ENCODE results near the gene MAP3K21.

DNA sequence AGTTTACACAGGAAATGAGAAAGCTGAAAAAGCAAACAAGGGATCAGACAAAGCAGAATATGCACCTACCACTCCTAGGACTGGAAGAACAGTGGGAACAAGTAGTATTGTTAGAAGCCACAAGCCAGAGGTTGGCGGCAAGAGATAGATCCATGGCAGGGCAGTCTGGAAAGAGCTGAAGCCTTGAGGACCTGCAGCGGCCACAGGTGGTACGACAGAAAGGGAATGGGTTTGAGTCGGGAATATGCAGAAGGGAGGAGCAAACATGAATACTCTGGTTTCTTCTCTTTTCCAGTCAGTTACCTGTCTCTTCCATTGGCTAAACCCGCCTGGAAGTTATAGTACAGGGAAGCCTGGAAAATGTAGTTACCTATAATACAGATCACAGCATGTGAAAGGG is 28.1 kb upstream of the MAP3K21 start:
- TF ChIP-seq, protein P1, sequence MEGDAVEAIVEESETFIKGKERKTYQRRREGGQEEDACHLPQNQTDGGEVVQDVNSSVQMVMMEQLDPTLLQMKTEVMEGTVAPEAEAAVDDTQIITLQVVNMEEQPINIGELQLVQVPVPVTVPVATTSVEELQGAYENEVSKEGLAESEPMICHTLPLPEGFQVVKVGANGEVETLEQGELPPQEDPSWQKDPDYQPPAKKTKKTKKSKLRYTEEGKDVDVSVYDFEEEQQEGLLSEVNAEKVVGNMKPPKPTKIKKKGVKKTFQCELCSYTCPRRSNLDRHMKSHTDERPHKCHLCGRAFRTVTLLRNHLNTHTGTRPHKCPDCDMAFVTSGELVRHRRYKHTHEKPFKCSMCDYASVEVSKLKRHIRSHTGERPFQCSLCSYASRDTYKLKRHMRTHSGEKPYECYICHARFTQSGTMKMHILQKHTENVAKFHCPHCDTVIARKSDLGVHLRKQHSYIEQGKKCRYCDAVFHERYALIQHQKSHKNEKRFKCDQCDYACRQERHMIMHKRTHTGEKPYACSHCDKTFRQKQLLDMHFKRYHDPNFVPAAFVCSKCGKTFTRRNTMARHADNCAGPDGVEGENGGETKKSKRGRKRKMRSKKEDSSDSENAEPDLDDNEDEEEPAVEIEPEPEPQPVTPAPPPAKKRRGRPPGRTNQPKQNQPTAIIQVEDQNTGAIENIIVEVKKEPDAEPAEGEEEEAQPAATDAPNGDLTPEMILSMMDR (optimal IDR thresholded peaks at IDR 0.05 in 1 of 3, IDR thresholded peaks at IDR 0.05 in 1 of 3, conservative IDR thresholded peaks at IDR 0.05 in 1 of 3; ENCODE audit: extremely low read depth in 1 of 3, insufficient read depth in 2 of 3, low read length in 3 of 3) = no peak
- no peak for TF ChIP-seq EZH2 (IDR thresholded peaks at IDR 0.05; ENCODE audit: low read length)

Data from keratinocyte (primary cell).